Endothelial cell of umbilical vein (primary cell): ENCODE results near the gene WDR47. TPM values are rescaled to one million over a fixed set of nuclear protein-coding genes. Genes with fewer than 3 reads are reported as not detected.

Experiments used
- BruUV-seq: library from RNA; stranded (reverse); fragments of 400-500 nt; replicated peaks from 2 replicates; lab custom pipeline; 2021; lab: Mats Ljungman, UMichigan
- CTCF ChIA-PET: fragments of 300-600, 350-600 bp; sonication (Branson Sonifier 250); formaldehyde crosslinking; loops from one replicate; lab custom pipeline; 2021; ENCODE audit warnings: antibody characterized with exemption, inconsistent platforms; lab: Charles Lee
- POLR2A ChIA-PET: fragments of 300-600, 350-600 bp; sonication (Branson Sonifier 250); formaldehyde crosslinking; loops from one replicate; lab custom pipeline; 2021; ENCODE audit warnings: antibody characterized with exemption, inconsistent platforms; lab: Charles Lee
- DNase-seq: peaks from one replicate; pipeline ENCODE4 v3.0.0-alpha.2; 2011; ENCODE audit warnings: low read depth, low spot score
- FAIRE-seq: peaks from 2 replicates; lab custom pipeline; 2011; peaks lifted over from hg19 to GRCh38; lab: Jason Lieb, UNC
- H2AFZ ChIP-seq: 2 replicates; pipeline ENCODE4 v1.6.0; 2012; ENCODE audit warnings: low read depth, low read length, control low read depth, inconsistent platforms
- H3K27ac ChIP-seq: 2 replicates; pipeline ENCODE4 v1.5.1; 2011; ENCODE audit warnings: low read depth, mild to moderate bottlenecking, control low read depth, low read length, moderate library complexity; ENCODE audit not compliant: insufficient read depth
- H3K27me3 ChIP-seq, 2 experiments: 2 replicates each; pipeline versions ENCODE4 v1.6.0 to v1.6.1; 2011; ENCODE audit warnings: low read length in 2 of 2, mixed read lengths in 1 of 2; ENCODE audit not compliant: control insufficient read depth in 2 of 2, insufficient read depth in 2 of 2
- H3K36me3 ChIP-seq, 2 experiments: 2 replicates in 1 of 2; 3 replicates in 1 of 2; pipeline ENCODE4 v1.5.1; 2011; ENCODE audit warnings: low read length in 2 of 2, mild to moderate bottlenecking in 1 of 2, moderate library complexity in 1 of 2; ENCODE audit not compliant: control insufficient read depth in 2 of 2, insufficient read depth in 2 of 2; ENCODE audit errors: extremely low read depth in 1 of 2
- H3K4me1 ChIP-seq: 3 replicates; pipeline ENCODE4 v1.5.1; 2011; ENCODE audit warnings: mild to moderate bottlenecking, low read length; ENCODE audit not compliant: control insufficient read depth, insufficient read depth; ENCODE audit errors: extremely low read depth
- H3K4me2 ChIP-seq: 2 replicates; pipeline ENCODE4 v1.6.1; 2011; ENCODE audit warnings: low read length, control low read depth, mixed read lengths; ENCODE audit not compliant: insufficient read depth
- H3K4me3 ChIP-seq, 3 experiments: fragments of 200-600 bp in 1 of 3; sonication (generic), shearing (Covaris generic) in 1 of 3; replicated peaks in 1 of 3; 2 replicates each; pipeline ENCODE4 v1.5.1; 2011 to 2016; ENCODE audit warnings: control low read depth in 3 of 3, low read length in 3 of 3, mild to moderate bottlenecking in 2 of 3, inconsistent platforms in 1 of 3, low read depth in 1 of 3, moderate library complexity in 1 of 3; ENCODE audit not compliant: insufficient read depth in 1 of 3
- H3K79me2 ChIP-seq: 2 replicates; pipeline ENCODE4 v1.6.0; 2012; ENCODE audit warnings: low read length, inconsistent platforms; ENCODE audit not compliant: control insufficient read depth, insufficient read depth
- H3K9ac ChIP-seq: replicated peaks from 2 replicates; pipeline ENCODE3; 2011; ENCODE audit warnings: low read length, control low read depth; ENCODE audit not compliant: insufficient read depth; ENCODE audit errors: extremely low read depth
- H3K9me1 ChIP-seq: replicated peaks from 3 replicates; pipeline ENCODE4 v1.6.0; 2011; ENCODE audit warnings: mild to moderate bottlenecking, low read length; ENCODE audit not compliant: control insufficient read depth, insufficient read depth; ENCODE audit errors: extremely low read depth
- H3K9me3 ChIP-seq: replicated peaks from 2 replicates; pipeline ENCODE4 v1.5.1; 2012; ENCODE audit warnings: low read length, inconsistent platforms; ENCODE audit not compliant: control insufficient read depth, insufficient read depth
- H4K20me1 ChIP-seq: replicated peaks from 2 replicates; pipeline ENCODE3; 2011; ENCODE audit warnings: mild to moderate bottlenecking, low read length; ENCODE audit not compliant: control insufficient read depth, insufficient read depth; ENCODE audit errors: extremely low read depth
- FOS ChIP-seq: IDR thresholded peaks from 2 replicates; pipeline ENCODE4 v1.6.1; 2011; ENCODE audit warnings: mild to moderate bottlenecking, low read length, moderate library complexity, borderline replicate concordance; ENCODE audit not compliant: insufficient read depth
- JUN ChIP-seq: IDR thresholded peaks from 2 replicates; pipeline ENCODE4 v1.6.1; 2011; ENCODE audit warnings: borderline replicate concordance, low read depth; ENCODE audit not compliant: insufficient read length, insufficient read depth
- dilution Hi-C: fragments of 300-500 bp; cut with MboI; formaldehyde crosslinking; loops from one replicate; pipeline ENCODE4 v1.15.0; 2019; ENCODE audit warnings: low sequenced_read_pairs; ENCODE audit not compliant: extremely low pct_ligation_motif_present
- intact Hi-C: fragments of 100-400 bp; cut with micrococcal nuclease; formaldehyde crosslinking; loops from one replicate; pipeline ENCODE4 v1.10.0; 2022
- polyA plus RNA-seq, 4 experiments: library from polyadenylated mRNA; depleted of rRNA in 3 of 4; stranded (reverse) in 3 of 4; unstranded in 1 of 4; fragments of >200 nt; gene quantifications; 2 replicates each; pipeline versions ENCODE4 v1.2.1 to v1.2.3, GENCODE V29; 2011 to 2012; ENCODE audit warnings: missing spikeins in 1 of 4
- total RNA-seq: library from RNA; stranded (reverse); gene quantifications from 2 replicates; pipeline ENCODE4 v1.2.3, GENCODE V29; 2021
- TF ChIP-seq, protein P1 (sequence below), 2 donors: IDR thresholded peaks; 1 replicate in 1 of 2; 2 replicates in 1 of 2; pipeline ENCODE4 v1.5.1; 2011; ENCODE audit warnings: low read length in 2 of 2, mild to moderate bottlenecking in 2 of 2, moderate library complexity in 2 of 2, control low read depth in 1 of 2, inconsistent platforms in 1 of 2, low read depth in 1 of 2; ENCODE audit not compliant: insufficient read depth in 1 of 2; ENCODE audit errors: extremely low read depth in 1 of 2

Gene WDR47
- total and polyA plus RNA-seq, 2 donors (not counting 3 experiments of a cell fraction or from before 2014, with no cell fraction given): 9.1 to 19.0 TPM

DNA sequence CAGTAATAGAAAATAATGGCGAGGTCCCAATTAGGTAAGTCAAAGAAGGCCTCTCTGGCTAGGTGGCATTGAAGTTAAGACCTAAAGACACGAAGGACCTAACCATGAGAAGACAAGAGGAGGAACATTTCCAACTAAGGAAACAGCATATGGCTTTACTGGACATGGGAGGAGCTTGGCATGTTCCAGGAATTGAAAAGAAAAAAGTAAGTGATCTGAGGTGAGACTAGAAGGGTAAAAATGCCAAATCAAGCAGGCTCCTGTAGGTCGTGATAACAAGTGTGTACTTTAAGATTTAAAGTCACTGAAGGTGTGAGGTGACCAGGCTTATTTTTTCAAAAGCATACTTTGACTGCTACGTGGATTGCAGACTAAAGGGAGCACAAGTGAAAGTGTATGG lies 65.2 kb downstream of the WDR47 start:
- Histone ChIP-seq H3K4me2 (no peak overlapping the region), H3K9me3 (no peaks in the 10 kb centered on the region), H3K4me1 (no peaks in the 10 kb centered on the region), H2AFZ (no peak overlapping the region), H3K36me3 (peaks cover 3 to 8% of the 10 kb centered on the region in 2 experiments), H3K4me3 (no peak overlapping the region), H3K9ac (no peak overlapping the region), H4K20me1 (no peaks in the 10 kb centered on the region), H3K9me1 (no peaks in the 10 kb centered on the region), H3K27ac (no peak overlapping the region), H3K27me3 (no peaks in the 10 kb centered on the region), H3K79me2 (no peaks in the 10 kb centered on the region)
- dilution Hi-C loops (no loop called here), intact Hi-C loops (no loop called here)
- POLR2A ChIA-PET: no interaction called here
- FAIRE-seq (no peak), DNase-seq (no peak)
- BruUV-seq: no TSS peak
- TF ChIP-seq, protein P1, sequence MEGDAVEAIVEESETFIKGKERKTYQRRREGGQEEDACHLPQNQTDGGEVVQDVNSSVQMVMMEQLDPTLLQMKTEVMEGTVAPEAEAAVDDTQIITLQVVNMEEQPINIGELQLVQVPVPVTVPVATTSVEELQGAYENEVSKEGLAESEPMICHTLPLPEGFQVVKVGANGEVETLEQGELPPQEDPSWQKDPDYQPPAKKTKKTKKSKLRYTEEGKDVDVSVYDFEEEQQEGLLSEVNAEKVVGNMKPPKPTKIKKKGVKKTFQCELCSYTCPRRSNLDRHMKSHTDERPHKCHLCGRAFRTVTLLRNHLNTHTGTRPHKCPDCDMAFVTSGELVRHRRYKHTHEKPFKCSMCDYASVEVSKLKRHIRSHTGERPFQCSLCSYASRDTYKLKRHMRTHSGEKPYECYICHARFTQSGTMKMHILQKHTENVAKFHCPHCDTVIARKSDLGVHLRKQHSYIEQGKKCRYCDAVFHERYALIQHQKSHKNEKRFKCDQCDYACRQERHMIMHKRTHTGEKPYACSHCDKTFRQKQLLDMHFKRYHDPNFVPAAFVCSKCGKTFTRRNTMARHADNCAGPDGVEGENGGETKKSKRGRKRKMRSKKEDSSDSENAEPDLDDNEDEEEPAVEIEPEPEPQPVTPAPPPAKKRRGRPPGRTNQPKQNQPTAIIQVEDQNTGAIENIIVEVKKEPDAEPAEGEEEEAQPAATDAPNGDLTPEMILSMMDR (IDR thresholded peaks at IDR 0.05; ENCODE audit: extremely low read depth in 1 of 2, insufficient read depth in 1 of 2, low read depth in 1 of 2, low read length in 2 of 2): no peak
- CTCF ChIA-PET: no interaction called here

DNA sequence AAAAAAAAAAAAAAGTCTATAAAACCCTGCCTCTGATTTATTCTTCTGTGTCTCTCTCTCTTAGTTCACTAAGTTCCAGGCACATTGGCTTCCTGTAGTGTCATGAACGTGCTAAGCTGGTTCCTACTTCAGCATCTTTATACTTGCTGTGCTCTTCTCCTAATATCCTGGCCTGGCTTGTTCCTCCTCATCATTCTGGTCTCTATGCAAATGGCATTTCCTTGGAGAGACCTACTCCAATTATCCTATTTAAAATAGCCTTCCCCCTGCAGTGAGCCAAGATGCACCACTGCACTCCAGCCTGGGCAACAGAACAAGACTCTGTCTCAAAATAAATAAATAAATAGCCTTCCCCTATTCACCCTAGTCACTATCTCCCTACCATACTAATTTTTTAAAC lies 69.0 kb downstream of the WDR47 start:
- dilution Hi-C loops (no loop called here), intact Hi-C loops (no loop called here)
- DNase-seq (no peak), FAIRE-seq (no peak)
- no peak overlapping the region for H3K27ac ChIP-seq
- H3K4me3 ChIP-seq: no peak overlapping the region
- no peak overlapping the region for H3K9ac ChIP-seq
- H2AFZ ChIP-seq: no peak overlapping the region
- no peaks in the 10 kb centered on the region for H3K27me3 ChIP-seq
- BruUV-seq: no TSS peak
- ChIA-PET POLR2A (no interaction called here), CTCF (interaction anchor here (0.7 to 1.0 kb wide), 2 partner anchors 12 to 116 kb away, joined by 3 to 4 read pairs; no protein-coding TSS in a partner anchor)
- H3K4me2 ChIP-seq: no peak overlapping the region
- no peaks in the 10 kb centered on the region for H3K9me3 ChIP-seq
- no peaks in the 10 kb centered on the region for H3K4me1 ChIP-seq
- peaks cover 7 to 12% of the 10 kb centered on the region in 2 experiments for H3K36me3 ChIP-seq
- no peaks in the 10 kb centered on the region for H3K9me1 ChIP-seq
- no peaks in the 10 kb centered on the region for H3K79me2 ChIP-seq
- H4K20me1 ChIP-seq: no peaks in the 10 kb centered on the region
- no peak for TF ChIP-seq FOS
- no peak for TF ChIP-seq JUN
